Gastrocnemius medialis (tissue), 4 donors: Measurements from ENCODE around the gene ESPN. TPM values are rescaled to one million over a fixed set of nuclear protein-coding genes. Genes with fewer than 3 reads are reported as not detected.

Experiments used
- ATAC-seq, 2 donors: fragments of 150-250 bp; one replicate each; pipeline ENCODE4 v1.9.1; 2016
- DNase-seq, 2 donors: peaks; one replicate each; pipeline ENCODE4 v3.0.0-alpha.2; 2019
- H3K27ac ChIP-seq, 4 donors: fragments of 200-600 bp; sonication (generic); 1 replicate in 1 of 4; 2 replicates in 3 of 4; pipeline ENCODE4 v1.5.1; 2016 to 2018; ENCODE audit warnings: mild to moderate bottlenecking in 2 of 4, moderate library complexity in 1 of 4
- H3K27me3 ChIP-seq, 3 donors: fragments of 200-600 bp; sonication (generic) in 2 of 3; 1 replicate in 1 of 3; 2 replicates in 2 of 3; pipeline versions ENCODE4 v1.5.1 to v1.6.0; 2016 to 2019; ENCODE audit warnings: mild to moderate bottlenecking in 1 of 3, moderate library complexity in 1 of 3
- H3K36me3 ChIP-seq, 2 donors: fragments of 200-600 bp; sonication (generic) in 1 of 2; one replicate each; pipeline ENCODE4 v1.5.1; 2017 to 2018
- H3K4me1 ChIP-seq, 2 donors: fragments of 200-600 bp; sonication (generic) in 1 of 2; one replicate each; pipeline ENCODE4 v1.5.1; 2016 to 2017; ENCODE audit warnings: mild to moderate bottlenecking in 2 of 2
- H3K4me3 ChIP-seq, 4 donors: fragments of 200-600 bp; sonication (generic) in 3 of 4; 1 replicate in 1 of 4; 2 replicates in 3 of 4; pipeline ENCODE4 v1.5.1; 2016 to 2019; ENCODE audit warnings: mild to moderate bottlenecking in 2 of 4
- H3K9me3 ChIP-seq, 3 donors: fragments of 200-600 bp; sonication (generic) in 2 of 3; 1 replicate in 1 of 3; 2 replicates in 2 of 3; pipeline ENCODE4 v1.5.1; 2016 to 2019
- CTCF ChIP-seq, 5 experiments: fragments of 450-650 bp in 3 of 5; fragments of 200-600 bp in 2 of 5; sonication (generic) in 2 of 5; IDR thresholded peaks in 4 of 5; conservative IDR thresholded peaks in 1 of 5; 1 replicate in 4 of 5; 2 replicates in 1 of 5; pipeline ENCODE4 v1.5.1; 2016 to 2019; ENCODE audit warnings: antibody characterized with exemption in 5 of 5, mild to moderate bottlenecking in 3 of 5, moderate library complexity in 3 of 5
- POLR2A ChIP-seq, 2 donors: fragments of 450-650 bp; IDR thresholded peaks; one replicate each; pipeline ENCODE4 v1.6.1; 2017; ENCODE audit warnings: antibody characterized with exemption in 2 of 2, mild to moderate bottlenecking in 2 of 2, moderate library complexity in 2 of 2
- in situ Hi-C, 4 donors: fragments of 200-750 bp; cut with MboI; loops; one replicate each; pipeline versions ENCODE4 v1.15.0 to v1.8.0; 2017; ENCODE audit warnings: low sequenced_read_pairs in 4 of 4
- intact Hi-C: fragments of 100-400 bp; cut with DNase I; formaldehyde crosslinking; loops from one replicate; pipeline ENCODE4 v1.15.1; 2023; ENCODE audit warnings: low total_unique reads
- total RNA-seq, 4 donors: library from RNA; depleted of rRNA; stranded (reverse); fragments of >200 nt; gene quantifications; one replicate each; pipeline versions ENCODE4 v1.1.0 to v1.2.3, GENCODE V29; 2016

The ESPN gene
- total RNA-seq, 4 donors from 2014 or later, result 0.41 TPM; not detected in 3

- DNase-seq (peak; percentile 39 to 77), ATAC-seq (peak in 1 of 2 donors; percentile 69)
- Histone ChIP-seq H3K27ac (no peak overlapping the region), H3K9me3 (no peaks in the 10 kb centered on the region), H3K4me1 (peaks cover 16 to 21% of the 10 kb centered on the region in 2 donors), H3K36me3 (no peaks in the 10 kb centered on the region), H3K27me3 (peaks cover 0 to 7% (median 0%) of the 10 kb centered on the region in 3 donors), H3K4me3 (no peak overlapping the region)
- TF ChIP-seq POLR2A (IDR thresholded peaks at IDR 0.05), result no peak
- no peak for TF ChIP-seq CTCF (IDR thresholded peaks at IDR 0.05 in 4 of 5, conservative IDR thresholded peaks at IDR 0.05 in 1 of 5)
- intact Hi-C loops (no loop called here), in situ Hi-C loops (no loop called here)
These were observed 77.7 kb downstream of the ESPN start for GRCh38 chr1:6502000-6502891.

- Histone ChIP-seq H3K9me3 (no peaks in the 10 kb centered on the region), H3K4me3 (no peak overlapping the region), H3K36me3 (no peaks in the 10 kb centered on the region), H3K4me1 (peaks cover 14 to 19% of the 10 kb centered on the region in 2 donors), H3K27ac (no peak overlapping the region), H3K27me3 (no peaks in the 10 kb centered on the region)
- in situ Hi-C loops, result no loop called here
- intact Hi-C loops, result no loop called here
- no peak for ATAC-seq
- no peak for DNase-seq
- no peak for TF ChIP-seq CTCF (IDR thresholded peaks at IDR 0.05 in 4 of 5, conservative IDR thresholded peaks at IDR 0.05 in 1 of 5)
- TF ChIP-seq POLR2A (IDR thresholded peaks at IDR 0.05), result no peak
These were observed 79.5 kb downstream of the ESPN start for GRCh38 chr1:6503884-6504602.

- intact Hi-C loops, result no loop called here
These were observed 80.3 kb downstream of the ESPN start for GRCh38 chr1:6504887-6505286.

More at GRCh38 chr1:6504887-6505286, 80.3 kb downstream of the ESPN start:
- H3K4me1 ChIP-seq, result peaks cover 14 to 19% of the 10 kb centered on the region in 2 donors
- in situ Hi-C loops, result no loop called here
- no peaks in the 10 kb centered on the region for H3K9me3 ChIP-seq
- H3K27me3 ChIP-seq, result no peaks in the 10 kb centered on the region
- DNase-seq (no peak), ATAC-seq (no peak)
- no peak overlapping the region for H3K4me3 ChIP-seq
- no peaks in the 10 kb centered on the region for H3K36me3 ChIP-seq
- no peak for TF ChIP-seq CTCF (IDR thresholded peaks at IDR 0.05 in 4 of 5, conservative IDR thresholded peaks at IDR 0.05 in 1 of 5)
- TF ChIP-seq POLR2A (IDR thresholded peaks at IDR 0.05), result no peak
- no peak overlapping the region for H3K27ac ChIP-seq
